GM21381 (cell line): ENCODE measurements around the gene ECHS1.
"Not testable (repeated sequence)": the region's sequence is repeated elsewhere in the genome, so short reads cannot be mapped to it uniquely, and the experiment has no call there.

Experiments used
- ATAC-seq: cut with Tn5 transposase; IDR thresholded peaks from one replicate; pipeline ENCODE4 v1.9.1; 2021; ENCODE audit warnings: mild to moderate bottlenecking, moderate library complexity; ENCODE audit not compliant: unreplicated experiment

ECHS1 gene

DNA sequence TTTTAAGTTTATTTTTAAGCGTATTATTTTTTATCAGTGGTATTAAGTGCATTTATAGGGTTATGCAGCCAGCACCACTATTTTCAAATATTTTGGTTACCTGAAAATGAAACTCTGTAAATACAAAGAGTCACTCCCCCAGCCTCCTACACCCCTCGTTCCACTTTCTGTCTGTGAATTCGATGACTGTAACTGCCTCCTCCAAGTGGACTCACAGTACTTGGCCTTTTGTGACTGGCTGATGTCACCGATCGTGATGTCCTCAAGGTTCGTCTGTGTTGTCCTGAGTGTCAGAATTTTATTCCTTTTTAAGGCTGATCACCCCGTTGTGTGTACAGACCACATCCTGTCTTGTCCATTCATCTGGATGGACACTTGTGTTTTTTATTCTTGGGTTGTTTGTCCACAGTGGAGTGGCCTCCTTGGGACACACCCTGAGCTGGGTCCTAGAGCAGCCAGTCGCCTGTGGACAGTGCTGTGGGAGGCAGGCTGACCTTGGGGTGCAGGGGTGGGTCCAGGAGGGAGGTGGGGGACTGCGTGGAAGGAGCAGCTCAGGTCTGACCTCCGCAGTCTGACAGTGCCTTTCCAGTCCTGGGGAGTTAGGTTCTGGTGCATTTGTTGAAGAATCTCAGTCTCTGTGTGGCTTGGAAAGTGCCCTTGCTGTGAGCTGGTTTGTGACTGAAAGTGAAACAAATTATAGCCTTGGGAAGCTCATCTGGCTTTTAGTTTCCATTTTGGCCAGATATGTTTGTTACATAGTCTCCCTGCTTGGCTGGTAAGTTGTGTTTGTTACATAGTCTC lies 27.7 kb upstream of the ECHS1 start:
- ATAC-seq = peak; percentile 71

DNA sequence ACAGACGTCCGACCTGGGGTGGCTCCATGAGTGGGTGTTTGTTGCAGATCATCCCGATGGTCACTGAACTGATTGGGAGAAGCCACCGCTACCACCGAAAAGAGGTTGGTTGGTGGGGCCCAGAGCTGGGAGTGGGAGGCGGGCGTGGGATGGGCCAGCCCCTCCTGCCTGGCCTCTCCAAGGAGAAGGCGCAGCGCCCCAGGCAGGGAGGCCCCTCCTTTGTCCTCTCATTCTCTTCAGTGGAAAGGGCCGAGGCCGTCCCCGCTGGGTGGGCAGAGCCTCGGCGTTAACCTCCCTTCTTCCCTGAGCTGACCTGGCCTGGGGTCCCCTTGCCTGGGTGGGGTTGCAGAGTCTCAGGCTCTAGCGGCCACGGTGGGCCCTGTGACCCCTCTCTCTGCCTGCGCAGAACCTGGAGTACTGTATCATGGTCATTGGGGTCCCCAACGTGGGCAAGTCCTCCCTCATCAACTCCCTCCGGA lies 26.0 kb upstream of the ECHS1 start:
- ATAC-seq = no peak

GRCh38 chr10:133397938-133398337 lies 24.8 kb upstream of the ECHS1 start:
- ATAC-seq = no peak

- ATAC-seq = no peak
Observed at GRCh38 chr10:133396035-133396624, 23.0 kb upstream of the ECHS1 start.

GRCh38 chr10:133394801-133395221 lies 21.7 kb upstream of the ECHS1 start:
- ATAC-seq = no peak

- ATAC-seq = peak; percentile 72
Observed at GRCh38 chr10:133394064-133394663, 21.0 kb upstream of the ECHS1 start, which contains the start of gene MTG1. TSS of gene MTG1 (plus strand) at chr10:133394157. CDS start at chr10:133394221, 64 bp downstream.

DNA sequence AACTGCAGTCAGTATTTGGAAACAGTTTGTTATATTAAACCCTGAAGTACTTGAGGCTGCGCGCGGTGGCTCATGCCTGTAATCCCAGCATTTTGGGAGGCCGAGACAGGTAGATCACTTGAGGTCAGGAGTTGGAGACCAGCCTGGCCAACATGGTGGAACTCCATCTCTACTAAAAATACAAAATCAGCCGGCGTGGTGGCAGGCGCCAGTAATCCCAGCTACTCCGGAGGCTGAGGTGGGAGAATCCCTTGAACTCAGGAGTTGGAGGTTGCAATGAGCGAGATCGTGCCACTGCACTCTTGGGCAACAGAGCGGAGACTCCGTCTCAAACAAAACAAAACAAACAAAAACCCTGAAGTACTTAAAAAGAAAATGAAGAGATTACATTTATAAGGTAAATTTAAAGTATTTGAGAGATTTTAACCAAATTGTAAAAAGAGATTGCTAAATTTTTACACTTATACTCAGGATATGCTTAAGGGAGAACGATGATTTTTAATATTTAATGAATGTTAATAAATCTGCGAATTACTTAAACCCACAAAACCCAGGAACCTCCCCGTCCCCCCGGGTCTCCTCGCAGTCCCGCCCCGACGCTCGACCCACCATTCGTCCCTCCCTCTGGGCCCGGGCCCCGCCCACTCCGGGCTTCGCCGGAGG lies 20.4 kb upstream of the ECHS1 start:
- no peak for ATAC-seq

GRCh38 chr10:133391761-133392518 lies 18.8 kb upstream of the ECHS1 start:
- ATAC-seq = no peak

DNA sequence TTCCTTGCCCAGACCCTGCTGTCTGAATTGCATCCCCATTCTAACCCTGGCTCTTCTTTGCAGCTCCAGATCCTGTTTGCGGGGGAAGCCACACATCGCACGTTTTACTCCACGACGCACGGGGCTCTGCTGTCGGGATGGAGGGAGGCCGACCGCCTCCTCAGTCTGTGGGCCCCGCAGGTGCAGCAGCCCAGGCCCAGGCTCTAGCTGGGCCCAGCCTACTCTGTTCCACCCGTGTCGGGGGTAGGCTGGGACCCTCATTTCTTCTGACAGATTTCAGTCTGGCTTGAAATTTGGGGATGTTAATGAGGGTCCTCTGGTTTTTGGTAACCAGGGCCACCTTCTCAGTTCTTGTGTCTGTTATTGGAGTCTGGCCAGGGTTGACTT lies 18.1 kb upstream of the ECHS1 start:
- ATAC-seq = no peak

DNA sequence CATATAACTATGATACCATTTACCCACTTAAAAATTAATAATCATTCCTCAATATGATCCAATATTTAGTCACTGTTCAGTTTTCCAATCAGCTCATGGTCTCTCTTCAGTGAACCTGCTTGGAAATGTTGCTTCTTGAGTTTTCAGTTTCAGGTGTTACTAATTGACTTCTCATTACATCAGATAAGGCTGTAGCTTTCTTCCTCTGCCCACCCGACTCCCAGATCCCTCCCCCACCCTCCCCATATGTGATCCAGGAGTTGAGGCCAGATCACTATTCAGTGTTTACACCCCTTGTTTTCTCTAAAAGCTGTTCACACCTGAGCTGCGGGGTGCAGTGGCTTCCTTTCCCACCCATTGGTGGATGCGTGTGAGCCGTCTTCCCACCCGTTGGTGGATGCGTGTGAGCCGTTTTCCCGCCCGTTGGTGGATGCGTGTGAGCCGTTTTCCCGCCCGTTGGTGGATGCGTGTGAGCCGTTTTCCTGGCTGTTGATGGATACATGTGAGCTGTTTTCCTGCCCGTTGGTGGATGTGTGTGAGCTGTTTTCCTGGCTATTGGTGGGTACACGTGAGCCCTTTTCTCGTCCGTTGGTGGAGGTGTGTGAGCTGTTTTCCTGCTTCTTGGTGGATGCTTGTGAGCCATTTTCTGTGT lies 17.6 kb upstream of the ECHS1 start:
- no peak for ATAC-seq

GRCh38 chr10:133388973-133389818 lies 16.0 kb upstream of the ECHS1 start:
- ATAC-seq = peak; percentile 75

DNA sequence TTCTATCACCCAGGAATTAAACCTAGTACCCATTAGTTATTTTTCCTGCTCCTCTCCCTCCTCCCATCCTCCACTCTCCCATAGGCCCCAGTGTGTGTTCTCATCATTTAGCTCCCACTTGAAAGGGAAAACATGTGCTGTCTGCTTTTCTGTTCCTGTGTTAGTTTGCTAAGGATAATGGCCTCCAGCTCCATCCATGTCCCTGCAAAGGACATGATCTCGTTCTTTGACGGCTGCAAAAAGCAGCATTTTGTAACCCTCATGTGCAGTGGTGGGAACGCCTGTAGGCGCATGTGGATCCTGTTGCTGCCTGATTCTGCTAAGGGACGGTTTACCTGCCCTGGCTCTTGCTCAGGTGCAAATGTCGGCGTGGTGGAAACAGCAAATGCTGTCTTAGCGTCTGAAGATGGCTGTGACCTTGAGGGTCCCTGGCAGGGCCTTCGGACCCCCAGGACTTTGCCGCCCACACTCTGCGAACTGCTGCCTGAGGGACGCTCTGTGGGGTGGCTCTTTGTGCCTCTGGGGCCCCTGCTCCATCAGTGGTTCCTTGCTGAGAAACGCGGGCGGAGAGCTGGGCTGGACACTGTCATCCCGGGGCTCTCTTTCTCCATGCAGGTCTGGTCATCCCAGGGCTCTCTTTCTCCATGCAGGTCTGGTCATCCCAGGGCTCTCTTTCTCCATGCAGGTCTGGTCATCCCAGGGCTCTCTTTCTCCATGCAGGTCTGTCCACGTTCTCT lies 15.2 kb upstream of the ECHS1 start:
- peak; percentile 2 for ATAC-seq

- not testable (repeated sequence) for ATAC-seq
Observed at GRCh38 chr10:133386951-133387350, 13.8 kb upstream of the ECHS1 start.

DNA sequence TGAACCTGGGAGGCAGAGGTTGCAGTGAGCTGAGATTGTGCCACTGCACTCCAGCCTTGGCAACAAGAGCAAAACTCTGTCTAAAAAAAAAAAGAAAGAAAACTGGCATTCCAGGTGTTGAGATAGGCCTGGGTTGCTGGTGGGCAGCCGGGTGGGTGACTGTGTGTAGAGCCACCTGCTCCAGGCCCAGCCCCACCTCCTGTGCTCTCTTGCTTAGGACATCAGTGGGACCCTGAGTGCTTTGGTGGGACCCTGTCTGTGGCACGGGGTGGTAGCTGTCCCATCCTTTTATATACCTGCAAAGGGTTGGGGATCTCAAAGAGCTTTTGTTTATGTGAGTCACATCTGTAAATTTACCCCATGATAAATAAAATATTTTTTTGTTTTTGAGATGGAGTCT lies 12.1 kb upstream of the ECHS1 start:
- no peak for ATAC-seq

- ATAC-seq = no peak
Observed at GRCh38 chr10:133384071-133384470, 10.9 kb upstream of the ECHS1 start.

GRCh38 chr10:133383551-133383950 lies 10.4 kb upstream of the ECHS1 start:
- no peak for ATAC-seq

GRCh38 chr10:133381036-133381435 lies 7.9 kb upstream of the ECHS1 start:
- no peak for ATAC-seq

DNA sequence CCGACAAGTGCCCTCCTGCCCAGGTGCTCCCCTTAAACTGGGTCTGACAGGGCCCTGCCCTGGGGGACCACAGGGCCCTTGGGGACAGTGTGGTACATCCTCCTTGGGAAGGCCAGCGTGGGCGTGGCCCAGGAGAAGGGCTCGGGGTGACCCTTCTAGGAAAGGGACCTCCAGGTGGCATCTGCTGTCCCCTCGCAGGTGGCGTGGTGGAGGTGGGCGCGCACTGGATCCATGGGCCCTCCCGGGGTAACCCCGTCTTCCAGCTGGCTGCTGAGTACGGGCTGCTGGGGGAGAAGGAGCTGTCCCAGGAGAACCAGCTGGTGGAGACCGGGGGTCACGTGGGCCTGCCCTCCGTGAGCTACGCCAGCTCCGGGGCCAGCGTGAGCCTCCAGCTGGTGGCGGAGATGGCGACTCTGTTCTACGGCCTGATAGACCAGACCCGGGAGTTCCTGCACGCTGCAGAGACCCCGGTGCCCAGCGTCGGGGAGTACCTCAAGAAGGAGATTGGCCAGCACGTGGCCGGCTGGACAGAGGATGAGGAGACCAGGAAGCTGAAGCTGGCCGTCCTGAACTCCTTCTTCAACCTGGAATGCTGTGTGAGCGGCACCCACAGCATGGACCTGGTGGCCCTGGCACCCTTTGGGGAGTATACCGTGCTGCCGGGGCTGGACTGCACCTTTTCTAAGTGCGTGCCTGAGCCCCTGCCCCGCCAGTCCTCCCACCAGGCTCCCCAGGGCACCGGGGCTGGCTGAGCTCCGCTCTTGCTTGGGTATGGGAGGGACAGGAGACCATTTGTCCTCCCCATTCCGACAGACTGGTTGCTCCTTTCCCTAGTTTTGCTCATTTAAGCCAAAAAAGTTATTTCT lies 6.9 kb upstream of the ECHS1 start:
- ATAC-seq = no peak
